HepG2 (cell line): ENCODE results near the gene NEMF. TPM values are rescaled to one million over a fixed set of nuclear protein-coding genes. Genes with fewer than 3 reads are reported as not detected.

Experiments used
- CBFB ChIP-seq: sonication (generic); formaldehyde crosslinking; IDR thresholded peaks from 2 replicates; pipeline ENCODE4 v1.4.0; 2020; ENCODE audit warnings: missing genetic modification reagents
- DPF2 ChIP-seq: sonication (generic); formaldehyde crosslinking; IDR thresholded peaks from 2 replicates; pipeline ENCODE4 v1.4.0; 2020; ENCODE audit warnings: mild to moderate bottlenecking, low read depth, missing genetic modification reagents, borderline replicate concordance
- FOXC1 ChIP-seq: sonication (generic); formaldehyde crosslinking; IDR thresholded peaks from 2 replicates; pipeline ENCODE4 v1.8.0; 2022; ENCODE audit warnings: mild to moderate bottlenecking, missing genetic modification reagents, borderline replicate concordance
- HDAC2 ChIP-seq: sonication (generic); formaldehyde crosslinking; IDR thresholded peaks from 2 replicates; pipeline ENCODE4 v1.4.0; 2020; ENCODE audit warnings: missing genetic modification reagents
- MLLT10 ChIP-seq: sonication (generic); formaldehyde crosslinking; IDR thresholded peaks from 2 replicates; pipeline ENCODE4 v1.4.0; 2020; ENCODE audit warnings: missing genetic modification reagents
- MYNN ChIP-seq: sonication (generic); formaldehyde crosslinking; IDR thresholded peaks from 2 replicates; pipeline ENCODE4 v1.4.0; 2020; ENCODE audit warnings: mild to moderate bottlenecking, low read depth, missing genetic modification reagents
- NFYC ChIP-seq: IDR thresholded peaks from 2 replicates; pipeline ENCODE4 v1.6.1; 2016; ENCODE audit warnings: missing genetic modification reagents, missing compliant biosample characterization
- REXO4 ChIP-seq: sonication (generic); formaldehyde crosslinking; IDR thresholded peaks from 2 replicates; pipeline ENCODE4 v1.8.0; 2022; ENCODE audit warnings: missing genetic modification reagents, mild to moderate bottlenecking, borderline replicate concordance
- SP5 ChIP-seq: IDR thresholded peaks from 2 replicates; pipeline ENCODE4 v1.6.1; 2016; ENCODE audit warnings: low read depth, borderline replicate concordance
- SUZ12 ChIP-seq: fragments of 150-350 bp; IDR thresholded peaks from 2 replicates; pipeline ENCODE4 v1.6.1; 2014; ENCODE audit warnings: low read depth, low read length
- TBX2 ChIP-seq: sonication (generic); formaldehyde crosslinking; IDR thresholded peaks from 2 replicates; pipeline ENCODE4 v1.5.0; 2020; ENCODE audit warnings: missing genetic modification reagents, mild to moderate bottlenecking, borderline replicate concordance
- ZBTB4 ChIP-seq: sonication (generic); formaldehyde crosslinking; IDR thresholded peaks from 2 replicates; pipeline ENCODE4 v1.4.0; 2020; ENCODE audit warnings: missing genetic modification reagents, mild to moderate bottlenecking, borderline replicate concordance
- ZBTB40 ChIP-seq, 2 experiments: fragments of 450-650 bp in 1 of 2; sonication (generic) in 1 of 2; formaldehyde crosslinking in 1 of 2; IDR thresholded peaks; 2 replicates each; pipeline versions ENCODE4 v1.6.1 to v1.8.0; 2016 to 2022; ENCODE audit warnings: antibody characterized with exemption in 1 of 2, mild to moderate bottlenecking in 1 of 2, missing genetic modification reagents in 1 of 2
- ZC3H13 ChIP-seq: sonication (generic); formaldehyde crosslinking; IDR thresholded peaks from 2 replicates; pipeline ENCODE4 v1.8.1; 2023; ENCODE audit warnings: mild to moderate bottlenecking, missing genetic modification reagents, moderate library complexity
- ZKSCAN5 ChIP-seq: sonication (generic); formaldehyde crosslinking; IDR thresholded peaks from 2 replicates; pipeline ENCODE4 v1.5.1; 2020; ENCODE audit warnings: mild to moderate bottlenecking, missing genetic modification reagents
- ZNF17 ChIP-seq: sonication (generic); formaldehyde crosslinking; IDR thresholded peaks from 2 replicates; pipeline ENCODE4 v1.5.0; 2020; ENCODE audit warnings: mild to moderate bottlenecking, missing genetic modification reagents
- polyA plus RNA-seq, 8 experiments: library from polyadenylated mRNA; depleted of rRNA in 3 of 8; stranded (reverse) in 7 of 8; unstranded in 1 of 8; fragments of >200 nt; fragmentation: Illumina TruSeq in 4 of 8; extraction: Trizol in 4 of 8; gene quantifications; 2 replicates each; pipeline versions ENCODE4 v1.2.1 to v1.2.3, GENCODE V29; 2011 to 2016; ENCODE audit warnings: low read depth in 4 of 8, missing spikeins in 1 of 8, mixed read lengths in 1 of 8; ENCODE audit not compliant: insufficient read depth in 1 of 8
- total RNA-seq, 5 experiments: library from RNA; depleted of rRNA; stranded (reverse); fragments of >200 nt; fragmentation: Illumina TruSeq; extraction: Trizol; gene quantifications; 2 replicates each; pipeline ENCODE4 v1.2.3, GENCODE V29; 2016; ENCODE audit warnings: low read depth in 1 of 5

Gene NEMF
- total and polyA plus RNA-seq, 2 of the 13 experiments (the other 11 are each of a cell fraction or from before 2014, with no cell fraction given) = 21.3 to 57.9 TPM

GRCh38 chr14:49770212-49770817, 82.3 kb downstream of the NEMF start (continued):
- TF ChIP-seq ZBTB4 (CRISPR knock-in tag) = no peak
- no peak for TF ChIP-seq ZKSCAN5
- TF ChIP-seq TBX2 (CRISPR knock-in tag) = peak; percentile 90
- TF ChIP-seq HDAC2 (CRISPR knock-in tag) = peak; percentile 81; the same call in 1 of the 2 replicates
- peak; percentile 73 for TF ChIP-seq FOXC1 (CRISPR knock-in tag)
- TF ChIP-seq DPF2 (CRISPR knock-in tag) = peak; percentile 86
- no peak for TF ChIP-seq SUZ12
- no peak for TF ChIP-seq ZBTB40 (IDR thresholded peaks at IDR 0.05)
- no peak for TF ChIP-seq ZBTB40 (CRISPR knock-in tag; IDR thresholded peaks at IDR 0.05)
- TF ChIP-seq ZNF17 = no peak
- TF ChIP-seq CBFB (CRISPR knock-in tag) = peak; percentile 100
- TF ChIP-seq MYNN (CRISPR knock-in tag) = no peak
- 0 out of 2 replicates have a peak, but pooled peaks have one; percentile 9 for TF ChIP-seq NFYC
- TF ChIP-seq ZC3H13 (CRISPR knock-in tag) = peak; percentile 89
- TF ChIP-seq REXO4 (CRISPR knock-in tag) = no peak
- TF ChIP-seq MLLT10 (CRISPR knock-in tag) = no peak
- TF ChIP-seq SP5 (CRISPR knock-in tag) = peak; percentile 74; the same call in 1 of the 2 replicates
